Gastrocnemius medialis (tissue), 4 donors: Measurements from ENCODE around the gene SLC4A2. TPM values are rescaled to one million over a fixed set of nuclear protein-coding genes. Genes with fewer than 3 reads are reported as not detected.

Source experiments
- ATAC-seq, 2 donors: fragments of 150-250 bp; one replicate each; pipeline ENCODE4 v1.9.1; 2016
- DNase-seq, 2 donors: peaks; one replicate each; pipeline ENCODE4 v3.0.0-alpha.2; 2019
- H3K27ac ChIP-seq, 4 donors: fragments of 200-600 bp; sonication (generic); 1 replicate in 1 of 4; 2 replicates in 3 of 4; pipeline ENCODE4 v1.5.1; 2016 to 2018; ENCODE audit warnings: mild to moderate bottlenecking in 2 of 4, moderate library complexity in 1 of 4
- H3K27me3 ChIP-seq, 3 donors: fragments of 200-600 bp; sonication (generic) in 2 of 3; 1 replicate in 1 of 3; 2 replicates in 2 of 3; pipeline versions ENCODE4 v1.5.1 to v1.6.0; 2016 to 2019; ENCODE audit warnings: mild to moderate bottlenecking in 1 of 3, moderate library complexity in 1 of 3
- H3K36me3 ChIP-seq, 2 donors: fragments of 200-600 bp; sonication (generic) in 1 of 2; one replicate each; pipeline ENCODE4 v1.5.1; 2017 to 2018
- H3K4me1 ChIP-seq, 2 donors: fragments of 200-600 bp; sonication (generic) in 1 of 2; one replicate each; pipeline ENCODE4 v1.5.1; 2016 to 2017; ENCODE audit warnings: mild to moderate bottlenecking in 2 of 2
- H3K4me3 ChIP-seq, 4 donors: fragments of 200-600 bp; sonication (generic) in 3 of 4; 1 replicate in 1 of 4; 2 replicates in 3 of 4; pipeline ENCODE4 v1.5.1; 2016 to 2019; ENCODE audit warnings: mild to moderate bottlenecking in 2 of 4
- H3K9me3 ChIP-seq, 3 donors: fragments of 200-600 bp; sonication (generic) in 2 of 3; 1 replicate in 1 of 3; 2 replicates in 2 of 3; pipeline ENCODE4 v1.5.1; 2016 to 2019
- CTCF ChIP-seq, 5 experiments: fragments of 450-650 bp in 3 of 5; fragments of 200-600 bp in 2 of 5; sonication (generic) in 2 of 5; IDR thresholded peaks in 4 of 5; conservative IDR thresholded peaks in 1 of 5; 1 replicate in 4 of 5; 2 replicates in 1 of 5; pipeline ENCODE4 v1.5.1; 2016 to 2019; ENCODE audit warnings: antibody characterized with exemption in 5 of 5, mild to moderate bottlenecking in 3 of 5, moderate library complexity in 3 of 5
- POLR2A ChIP-seq, 2 donors: fragments of 450-650 bp; IDR thresholded peaks; one replicate each; pipeline ENCODE4 v1.6.1; 2017; ENCODE audit warnings: antibody characterized with exemption in 2 of 2, mild to moderate bottlenecking in 2 of 2, moderate library complexity in 2 of 2
- in situ Hi-C, 4 donors: fragments of 200-750 bp; cut with MboI; loops; one replicate each; pipeline versions ENCODE4 v1.15.0 to v1.8.0; 2017; ENCODE audit warnings: low sequenced_read_pairs in 4 of 4
- intact Hi-C: fragments of 100-400 bp; cut with DNase I; formaldehyde crosslinking; loops from one replicate; pipeline ENCODE4 v1.15.1; 2023; ENCODE audit warnings: low total_unique reads
- total RNA-seq, 4 donors: library from RNA; depleted of rRNA; stranded (reverse); fragments of >200 nt; gene quantifications; one replicate each; pipeline versions ENCODE4 v1.1.0 to v1.2.3, GENCODE V29; 2016

Gene SLC4A2
- total RNA-seq, 4 donors from 2014 or later: 27.5 to 39.6 (median 33.0) TPM

GRCh38 chr7:151091003-151091402, 31.6 kb downstream of the SLC4A2 start:
- Histone ChIP-seq H3K36me3 (peaks cover 0 to 4% of the 10 kb centered on the region in 2 donors), H3K4me1 (peaks cover 29 to 31% of the 10 kb centered on the region in 2 donors), H3K4me3 (no peak overlapping the region), H3K9me3 (no peaks in the 10 kb centered on the region), H3K27me3 (no peaks in the 10 kb centered on the region), H3K27ac (no peak overlapping the region)
- intact Hi-C loops: no loop called here
- ATAC-seq (no peak), DNase-seq (no peak)
- in situ Hi-C loops: no loop called here
- no peak for TF ChIP-seq CTCF (IDR thresholded peaks at IDR 0.05 in 4 of 5, conservative IDR thresholded peaks at IDR 0.05 in 1 of 5)
- no peak for TF ChIP-seq POLR2A (IDR thresholded peaks at IDR 0.05)

GRCh38 chr7:151091431-151091830, 32.0 kb downstream of the SLC4A2 start:
- TF ChIP-seq POLR2A (IDR thresholded peaks at IDR 0.05) (no peak), CTCF (IDR thresholded peaks at IDR 0.05 in 4 of 5, conservative IDR thresholded peaks at IDR 0.05 in 1 of 5) (peak in 2 of 5 experiments; percentile 26 to 36)
- ATAC-seq (no peak), DNase-seq (no peak)
- intact Hi-C loops (no loop called here), in situ Hi-C loops (no loop called here)
- peaks cover 0 to 4% of the 10 kb centered on the region in 2 donors for H3K36me3 ChIP-seq
- H3K27ac ChIP-seq: no peak overlapping the region
- no peaks in the 10 kb centered on the region for H3K27me3 ChIP-seq
- H3K4me3 ChIP-seq: no peak overlapping the region
- peaks cover 29 to 31% of the 10 kb centered on the region in 2 donors for H3K4me1 ChIP-seq
- no peaks in the 10 kb centered on the region for H3K9me3 ChIP-seq

- H3K27ac ChIP-seq: no peak overlapping the region
- H3K36me3 ChIP-seq: peaks cover 0 to 4% of the 10 kb centered on the region in 2 donors
- no peak overlapping the region for H3K4me3 ChIP-seq
- DNase-seq: no peak
- H3K9me3 ChIP-seq: no peaks in the 10 kb centered on the region
- ATAC-seq: no peak
- no peaks in the 10 kb centered on the region for H3K27me3 ChIP-seq
- in situ Hi-C loops: no loop called here
- TF ChIP-seq CTCF (IDR thresholded peaks at IDR 0.05 in 4 of 5, conservative IDR thresholded peaks at IDR 0.05 in 1 of 5) (no peak), POLR2A (IDR thresholded peaks at IDR 0.05) (no peak)
- peaks cover 29 to 31% of the 10 kb centered on the region in 2 donors for H3K4me1 ChIP-seq
- intact Hi-C loops: no loop called here
Measured at GRCh38 chr7:151091988-151092387, 32.6 kb downstream of the SLC4A2 start.

- Histone ChIP-seq H3K27ac (no peak overlapping the region), H3K27me3 (no peaks in the 10 kb centered on the region), H3K4me1 (peaks cover 18 to 19% of the 10 kb centered on the region in 2 donors), H3K9me3 (no peaks in the 10 kb centered on the region), H3K4me3 (no peak overlapping the region), H3K36me3 (peaks cover 0 to 4% of the 10 kb centered on the region in 2 donors)
- DNase-seq: no peak
- TF ChIP-seq POLR2A (IDR thresholded peaks at IDR 0.05): no peak
- intact Hi-C loops: no loop called here
- in situ Hi-C loops: no loop called here
- no peak for ATAC-seq
Measured at GRCh38 chr7:151093748-151094147, 34.4 kb downstream of the SLC4A2 start.

- no peak for ATAC-seq
Measured at GRCh38 chr7:151094675-151095074, 35.3 kb downstream of the SLC4A2 start.

More at GRCh38 chr7:151094675-151095074, 35.3 kb downstream of the SLC4A2 start:
- Histone ChIP-seq H3K36me3 (peaks cover 0 to 4% of the 10 kb centered on the region in 2 donors), H3K4me1 (peaks cover 9 to 13% of the 10 kb centered on the region in 2 donors), H3K4me3 (no peak overlapping the region), H3K9me3 (no peaks in the 10 kb centered on the region), H3K27me3 (no peaks in the 10 kb centered on the region), H3K27ac (no peak overlapping the region)
- intact Hi-C loops (no loop called here), in situ Hi-C loops (no loop called here)
- DNase-seq: no peak
- no peak for TF ChIP-seq CTCF (IDR thresholded peaks at IDR 0.05 in 4 of 5, conservative IDR thresholded peaks at IDR 0.05 in 1 of 5)
- TF ChIP-seq POLR2A (IDR thresholded peaks at IDR 0.05): no peak
